Activated T-cell treated with anti-CD3 and anti-CD28 coated beads for 24 hours (primary cell): ENCODE data around the gene NDUFS6.
"Not testable (repeated sequence)": the region's sequence is repeated elsewhere in the genome, so short reads cannot be mapped to it uniquely, and the experiment has no call there.

Experiments used
- DNase-seq: peaks from one replicate; pipeline ENCODE4 v3.0.0-alpha.2; 2020; ENCODE audit warnings: low read depth

Gene NDUFS6

DNA sequence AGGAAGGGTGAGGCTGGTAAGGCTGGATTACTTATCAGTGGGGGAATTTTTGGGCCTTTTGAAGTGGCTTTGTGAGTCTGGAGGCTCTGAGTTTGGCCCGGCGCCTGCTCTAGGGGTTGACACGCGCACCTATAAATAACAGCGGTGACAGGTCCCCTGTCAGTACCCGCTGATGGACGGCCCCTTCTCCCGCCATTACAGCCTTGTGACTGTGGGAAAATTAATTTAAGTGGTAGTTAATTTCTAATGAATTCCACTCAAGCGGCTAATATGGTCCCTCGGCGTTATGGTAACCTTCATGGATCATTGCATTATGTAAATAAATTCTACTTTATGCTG, 18.0 kb upstream of the NDUFS6 start:
- DNase-seq, result no peak

- no peak for DNase-seq
Measured at GRCh38 chr5:1784197-1785050, 16.8 kb upstream of the NDUFS6 start.

DNA sequence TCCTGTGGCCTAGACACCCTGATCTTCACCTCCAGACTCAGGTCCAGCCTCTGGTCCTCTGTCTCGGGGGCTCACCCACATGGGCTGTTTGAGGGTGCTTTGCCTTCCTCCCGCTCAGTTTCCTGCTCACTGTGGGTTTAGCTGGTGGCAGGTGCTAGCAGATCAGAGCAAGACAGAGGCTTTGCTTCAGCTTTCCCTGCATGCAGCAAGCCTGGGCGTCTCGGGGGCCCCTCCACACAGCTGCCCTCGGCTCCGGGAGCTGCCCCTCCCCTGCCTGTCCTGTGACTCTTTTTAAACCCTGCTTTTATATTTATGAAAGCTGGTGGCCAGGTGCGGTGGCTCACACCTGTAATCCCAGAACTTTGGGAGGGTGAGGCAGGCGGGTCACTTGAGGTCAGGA, 16.1 kb upstream of the NDUFS6 start:
- DNase-seq, result no peak

DNA sequence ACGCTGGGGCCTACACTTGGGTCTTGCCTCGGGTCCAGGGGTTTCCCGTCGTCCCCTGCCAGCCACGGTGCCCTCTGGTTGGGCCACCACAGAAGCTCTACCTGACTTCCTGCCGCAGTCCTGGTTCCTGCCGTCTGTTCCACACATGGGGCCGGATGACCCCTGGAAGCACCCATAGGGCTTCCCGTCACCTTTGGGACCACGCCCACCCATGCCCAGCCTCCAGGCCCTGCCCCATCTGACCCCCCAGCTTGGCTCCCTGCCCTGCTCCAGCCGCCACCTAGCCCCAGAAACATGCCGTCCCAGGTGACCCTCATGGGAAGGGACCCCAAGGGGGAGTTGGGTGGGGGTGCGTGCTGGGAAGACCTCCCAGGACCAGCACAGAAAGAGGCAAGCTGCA, 15.2 kb upstream of the NDUFS6 start:
- no peak for DNase-seq

GRCh38 chr5:1786621-1787471, 14.4 kb upstream of the NDUFS6 start:
- DNase-seq, result no peak

GRCh38 chr5:1787472-1788047, 13.6 kb upstream of the NDUFS6 start:
- no peak for DNase-seq

GRCh38 chr5:1788200-1788599, 13.0 kb upstream of the NDUFS6 start:
- DNase-seq, result no peak

DNA sequence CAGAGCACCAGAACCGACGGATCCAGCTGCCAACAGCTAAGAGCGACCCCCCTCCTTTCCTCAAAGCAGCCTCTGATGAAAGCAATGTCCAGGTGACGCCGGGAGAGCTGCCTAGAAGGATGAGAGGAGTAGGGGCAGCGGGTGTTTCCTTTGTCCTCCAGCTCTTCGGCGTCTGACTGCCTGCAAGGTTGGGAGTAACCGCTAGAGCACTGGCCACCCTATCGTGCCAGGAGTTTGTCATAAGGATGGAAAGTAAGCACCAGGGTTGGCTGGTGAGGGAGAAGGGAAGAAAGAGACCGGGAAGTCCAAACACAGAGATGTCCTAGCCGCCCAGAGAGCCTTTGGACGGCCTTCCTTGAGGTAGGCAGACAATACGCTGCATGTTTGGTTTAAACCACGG, 12.4 kb upstream of the NDUFS6 start:
- no peak for DNase-seq

GRCh38 chr5:1789438-1789833, 11.8 kb upstream of the NDUFS6 start:
- DNase-seq, result not testable (repeated sequence)

- DNase-seq, result no peak
Measured at GRCh38 chr5:1789834-1790471, 11.3 kb upstream of the NDUFS6 start.

DNA sequence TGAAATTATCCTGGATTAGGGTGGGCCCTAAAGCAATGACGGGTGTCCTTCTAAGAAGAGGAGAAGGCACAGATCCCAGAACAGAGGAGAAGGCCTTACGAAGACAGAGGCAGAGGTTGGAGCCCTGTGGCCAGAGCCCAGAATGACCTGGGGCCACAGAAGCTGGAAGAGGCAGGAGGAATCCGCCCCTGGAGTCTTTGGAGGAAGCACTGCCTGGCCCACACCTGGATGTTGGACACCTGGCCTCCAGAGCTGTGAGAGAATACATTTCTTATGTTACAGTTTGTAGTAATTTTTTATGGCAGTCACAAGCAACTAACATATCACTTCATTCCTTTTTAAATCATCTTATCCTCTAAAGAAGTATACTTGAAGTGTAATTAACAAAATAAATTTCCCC, 10.0 kb upstream of the NDUFS6 start:
- DNase-seq, result no peak

GRCh38 chr5:1792842-1793266, 8.4 kb upstream of the NDUFS6 start:
- peak; percentile 70 for DNase-seq

DNA sequence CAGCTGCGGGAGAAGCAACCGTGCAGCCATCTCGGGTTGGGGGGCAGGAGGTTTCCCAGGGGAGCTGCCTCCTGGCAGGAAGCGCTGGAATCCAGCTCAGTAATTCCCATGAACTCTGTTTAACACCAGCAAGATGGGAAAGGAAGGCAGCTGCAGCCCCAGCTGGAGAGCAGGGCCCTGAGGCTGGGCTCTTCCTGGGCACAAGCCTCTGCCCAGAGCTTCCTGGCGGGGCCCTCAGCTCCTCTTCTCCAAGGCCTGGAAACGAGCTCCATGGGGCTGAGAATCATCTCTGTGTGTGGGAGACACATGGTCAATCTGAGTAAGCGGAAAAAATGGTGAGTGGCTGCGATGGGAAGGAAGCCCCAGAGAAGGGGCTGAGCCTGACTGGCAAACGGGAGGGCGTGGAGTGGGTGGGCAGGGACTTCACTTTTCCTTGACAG, 7.9 kb upstream of the NDUFS6 start:
- peak; percentile 32 for DNase-seq

GRCh38 chr5:1793966-1794900, 7.0 kb upstream of the NDUFS6 start:
- no peak for DNase-seq

DNA sequence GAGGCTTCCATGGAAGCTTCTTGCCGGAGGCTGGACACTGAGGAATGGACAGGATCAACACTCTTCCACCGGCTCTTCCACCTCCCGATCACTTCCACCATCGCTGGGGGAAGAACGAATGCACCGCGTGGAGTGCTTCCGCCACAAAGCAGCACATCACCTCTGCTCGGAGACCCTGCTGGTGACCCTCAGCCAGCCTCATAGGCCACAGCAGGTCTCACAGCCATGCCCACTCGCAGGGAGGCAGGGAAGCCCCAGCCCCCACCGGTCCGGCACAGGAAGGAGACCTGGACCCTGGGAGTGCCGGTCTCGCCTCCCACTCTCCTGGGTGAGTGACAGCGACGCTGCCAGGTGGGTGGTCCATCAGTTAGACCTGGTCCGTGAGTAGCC, 6.3 kb upstream of the NDUFS6 start:
- no peak for DNase-seq

DNA sequence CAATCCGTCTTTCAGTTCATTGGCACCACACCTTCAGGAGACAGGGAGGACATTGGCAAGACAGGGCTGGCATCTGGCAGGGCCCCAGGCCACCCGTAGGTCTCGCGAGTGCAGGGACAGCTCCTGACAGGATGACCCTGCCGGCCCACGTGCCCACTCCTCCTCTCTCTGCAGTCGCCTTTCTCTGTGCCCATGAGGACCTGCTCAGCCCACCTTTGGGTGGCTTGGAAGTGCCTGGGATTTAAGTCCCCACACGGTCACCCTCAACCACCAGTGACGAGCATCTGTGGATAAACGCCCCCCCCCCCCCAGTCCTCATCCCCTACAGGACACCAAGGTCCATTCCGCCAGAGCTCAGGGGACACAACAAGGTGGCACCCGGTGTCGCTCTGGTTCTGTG, 5.7 kb upstream of the NDUFS6 start:
- no peak for DNase-seq

DNA sequence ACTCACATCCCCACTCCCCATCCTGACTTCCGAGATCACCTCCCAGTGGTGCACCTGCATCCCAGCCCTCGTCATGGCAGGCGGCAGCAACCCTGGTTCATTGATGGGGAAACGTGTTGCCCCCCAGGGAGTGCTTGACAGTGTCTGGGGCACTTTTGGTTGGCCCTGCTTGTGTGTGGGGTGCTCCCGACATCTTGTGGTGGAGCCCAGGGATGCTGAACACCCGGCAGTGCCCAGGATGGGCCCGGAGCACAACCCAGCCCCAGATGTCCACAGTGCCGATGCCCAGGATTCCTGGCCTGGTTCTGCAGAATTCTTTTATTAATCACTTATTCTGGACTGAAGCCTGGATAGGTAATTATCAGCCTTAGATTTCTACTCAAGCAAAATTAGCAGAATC, 5.3 kb upstream of the NDUFS6 start:
- DNase-seq, result no peak

GRCh38 chr5:1796371-1797102, 4.7 kb upstream of the NDUFS6 start:
- no peak for DNase-seq

GRCh38 chr5:1797103-1797800, 4.0 kb upstream of the NDUFS6 start:
- no peak for DNase-seq

GRCh38 chr5:1797855-1798254, 3.4 kb upstream of the NDUFS6 start:
- DNase-seq, result no peak
